Measurements from ENCODE around the gene SLC30A9.

SLC30A9 gene

GRCh38 chr4:42008011-42008786 is 17.9 kb downstream of the SLC30A9 start:
- no peak for DNase-seq

GRCh38 chr4:42015438-42015837 is 25.1 kb downstream of the SLC30A9 start:
- DNase-seq: no peak

DNA sequence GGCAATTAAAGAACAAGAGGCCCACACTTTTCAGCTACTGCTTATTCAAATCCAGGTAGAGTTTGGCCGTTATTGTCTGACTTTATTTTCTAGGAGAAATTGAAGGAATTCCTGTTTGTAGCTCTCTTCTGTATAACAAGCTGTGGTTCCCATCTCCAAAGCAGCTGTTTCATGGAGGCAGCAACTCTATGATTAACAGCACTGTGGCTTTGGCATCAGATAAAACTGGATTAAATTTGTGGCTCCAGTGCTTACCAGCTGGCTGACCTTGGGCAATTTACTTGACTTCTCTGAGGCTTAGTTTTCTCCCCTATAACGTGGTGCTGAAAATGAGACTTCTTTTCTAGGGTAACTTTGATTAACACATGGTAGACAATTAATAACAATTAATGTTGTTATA is 28.1 kb downstream of the SLC30A9 start:
- no peak for DNase-seq

DNA sequence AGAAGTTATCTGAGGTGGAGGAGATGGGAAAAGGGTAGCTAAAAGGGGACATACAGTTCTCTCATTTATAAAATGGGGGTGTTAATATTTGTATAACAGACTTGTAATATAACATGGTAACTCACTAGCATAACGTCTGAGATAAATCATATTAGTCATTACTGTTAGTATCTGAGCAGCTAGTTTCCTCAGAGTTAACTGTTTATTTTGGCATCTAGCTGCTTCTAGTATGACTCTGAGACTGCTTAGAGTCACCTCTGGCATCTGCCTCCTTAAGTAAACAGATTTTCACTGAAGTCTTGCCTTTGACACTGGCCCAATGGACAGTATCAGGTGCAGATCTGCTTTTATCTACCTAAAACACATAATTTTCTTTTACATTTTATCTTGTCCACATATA is 58.1 kb downstream of the SLC30A9 start:
- DNase-seq: no peak

DNA sequence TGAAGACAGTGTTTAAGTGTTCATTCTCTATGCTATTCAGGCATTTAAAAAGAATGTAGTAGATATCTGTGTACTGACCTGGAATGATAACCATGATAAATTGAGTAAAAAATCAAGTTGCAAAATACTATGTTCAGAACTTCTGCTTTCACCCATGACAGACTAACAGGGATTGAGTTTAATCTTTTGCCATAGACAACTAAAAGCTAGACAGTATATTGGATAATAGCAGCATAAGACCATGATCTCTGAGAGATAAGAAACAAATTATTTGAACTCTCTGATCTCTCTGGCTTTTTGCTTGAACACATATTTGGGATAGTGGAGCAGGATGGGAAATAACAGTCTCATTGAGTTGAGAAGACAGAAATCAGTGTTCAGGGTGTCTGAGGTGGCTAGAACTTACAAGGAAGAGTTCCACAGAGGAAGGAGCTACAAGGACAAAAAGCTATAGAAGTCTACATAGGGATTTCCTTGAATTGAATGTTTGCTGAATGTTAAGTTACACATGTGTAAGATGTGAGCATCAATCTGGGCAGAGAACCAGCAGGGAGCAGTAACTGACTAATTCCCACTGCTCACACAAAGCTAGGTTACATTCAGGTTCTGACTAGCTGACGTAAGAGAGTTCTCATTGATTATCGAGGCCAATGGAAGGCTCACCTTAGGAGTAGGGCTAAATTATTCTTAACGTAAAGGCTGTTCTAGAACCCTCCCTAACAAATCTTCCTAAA is 60.4 kb downstream of the SLC30A9 start:
- no peak for DNase-seq

DNA sequence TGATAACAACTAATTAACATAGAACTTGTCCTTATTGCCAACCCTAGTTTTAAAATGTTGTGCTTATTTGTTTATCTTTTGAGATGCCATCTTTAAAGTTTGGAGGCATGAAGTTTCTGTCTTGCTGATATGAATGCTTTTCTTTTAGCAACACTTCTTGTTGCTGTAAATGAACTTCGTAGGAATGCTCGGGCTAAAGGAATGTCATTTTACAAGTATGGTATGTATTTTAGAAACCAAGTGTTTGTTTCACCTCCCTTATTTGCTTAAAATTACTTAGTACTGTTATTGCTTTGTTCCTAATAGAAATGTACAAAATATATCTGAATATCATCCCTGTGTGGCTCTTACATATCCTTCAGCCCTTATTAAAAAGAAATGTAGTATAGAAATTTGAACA is 76.1 kb downstream of the SLC30A9 start:
- DNase-seq: no peak

GRCh38 chr4:42067264-42067663 is 76.9 kb downstream of the SLC30A9 start:
- DNase-seq: no peak

DNA sequence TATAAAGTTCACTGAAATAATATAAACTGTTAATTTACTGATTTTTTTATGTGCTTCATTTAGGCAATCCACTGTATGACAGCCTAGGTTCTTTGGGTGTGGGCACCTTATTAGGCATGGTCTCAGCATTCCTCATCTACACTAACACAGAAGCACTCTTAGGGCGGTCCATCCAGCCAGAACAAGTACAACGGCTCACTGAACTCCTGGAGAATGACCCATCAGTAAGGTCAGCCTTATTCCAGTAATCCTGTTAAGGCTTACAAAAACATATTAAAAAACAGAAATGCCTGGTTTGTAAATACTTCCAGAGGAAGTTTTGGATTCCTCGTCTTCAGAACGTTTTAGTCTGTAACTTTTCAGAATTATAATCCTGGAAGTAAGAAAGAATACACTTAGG is 80.1 kb downstream of the SLC30A9 start:
- no peak for DNase-seq

- DNase-seq: no peak
Observed at GRCh38 chr4:42074294-42074693, 84.0 kb downstream of the SLC30A9 start.

GRCh38 chr4:42078184-42078801 is 88.0 kb downstream of the SLC30A9 start:
- DNase-seq: no peak

- no peak for DNase-seq
Observed at GRCh38 chr4:42080306-42080705, 90.0 kb downstream of the SLC30A9 start.

DNA sequence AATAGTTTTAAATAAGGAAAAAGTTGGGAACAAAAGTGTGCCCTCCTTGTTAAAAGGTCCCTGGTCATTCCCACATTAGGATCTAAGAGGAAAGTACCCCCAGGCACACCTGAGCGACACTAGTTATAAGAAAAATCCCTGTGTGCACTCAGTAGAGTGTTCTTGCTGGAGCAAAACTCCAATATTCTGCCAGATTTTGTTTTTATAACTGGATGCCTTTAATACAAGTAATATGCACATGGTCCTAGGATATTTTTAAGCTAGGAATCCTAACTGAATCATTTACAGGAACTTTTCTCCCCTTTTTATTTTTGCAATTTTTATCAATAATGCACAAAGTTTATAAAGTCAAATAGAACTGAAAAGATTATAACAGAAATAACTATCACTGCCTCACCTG is 93.5 kb downstream of the SLC30A9 start:
- no peak for DNase-seq

DNA sequence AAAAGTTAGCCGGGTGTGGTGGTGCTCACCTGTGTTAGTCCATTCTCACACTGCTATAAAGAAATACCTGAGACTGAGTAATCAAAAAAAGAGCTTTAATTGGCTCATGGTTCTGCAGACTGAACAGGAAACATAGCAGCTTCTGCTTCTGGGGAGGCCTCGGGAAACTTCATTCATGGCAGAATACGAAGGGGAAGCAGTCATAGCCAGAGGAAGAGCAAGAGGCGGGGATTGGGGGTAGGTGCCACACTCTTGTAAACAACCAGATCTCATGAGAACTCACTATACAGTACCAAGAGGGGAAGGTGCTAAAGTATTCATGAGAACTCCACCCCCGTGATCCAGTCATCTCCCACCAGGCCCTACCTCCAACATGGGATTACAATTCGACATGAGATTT is 98.1 kb downstream of the SLC30A9 start:
- DNase-seq: no peak

GRCh38 chr4:42101446-42101975 is 111.2 kb downstream of the SLC30A9 start:
- DNase-seq: no peak

DNA sequence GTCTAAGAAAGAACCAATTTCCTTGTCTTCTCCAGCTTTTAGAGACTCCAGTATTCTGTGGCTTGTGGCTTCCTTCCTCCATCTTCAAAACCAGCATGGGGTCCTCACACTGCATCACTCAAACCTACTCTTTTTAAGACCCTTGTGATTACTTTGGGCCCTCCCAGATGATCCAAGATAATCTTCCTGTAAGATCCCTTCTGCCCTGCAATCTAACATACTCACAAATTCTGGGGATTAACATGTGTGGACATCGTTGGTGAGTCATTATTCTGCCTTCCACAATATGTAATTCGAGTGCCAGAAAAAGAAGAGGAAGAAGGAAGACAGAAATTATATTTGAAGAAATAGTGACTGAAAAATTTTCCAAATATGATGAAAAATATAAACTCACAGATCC is 114.2 kb downstream of the SLC30A9 start:
- DNase-seq: no peak

DNA sequence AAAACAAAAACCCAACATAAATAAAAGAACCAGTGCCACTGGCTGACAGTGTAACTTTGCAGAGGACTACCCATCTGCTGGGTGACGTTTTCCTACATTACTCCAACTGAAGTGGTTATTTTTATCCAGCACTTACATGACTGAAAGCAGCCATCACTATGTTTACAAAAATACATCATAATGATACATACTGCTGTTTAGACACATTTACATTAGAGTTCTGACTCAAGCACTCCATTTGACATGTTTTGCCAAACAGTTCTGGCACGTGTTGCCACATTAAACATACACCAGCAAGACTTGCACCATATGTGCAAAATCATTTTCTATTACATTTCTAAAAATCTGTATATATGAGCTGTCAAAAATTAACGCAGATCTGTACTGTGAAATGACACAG is 122.5 kb downstream of the SLC30A9 start:
- DNase-seq: no peak

- DNase-seq: no peak
Observed at GRCh38 chr4:42119886-42120285, 129.6 kb downstream of the SLC30A9 start.

GRCh38 chr4:42122237-42122636 is 131.9 kb downstream of the SLC30A9 start:
- no peak for DNase-seq

- DNase-seq: no peak
Observed at GRCh38 chr4:42123071-42123644, 132.8 kb downstream of the SLC30A9 start.

DNA sequence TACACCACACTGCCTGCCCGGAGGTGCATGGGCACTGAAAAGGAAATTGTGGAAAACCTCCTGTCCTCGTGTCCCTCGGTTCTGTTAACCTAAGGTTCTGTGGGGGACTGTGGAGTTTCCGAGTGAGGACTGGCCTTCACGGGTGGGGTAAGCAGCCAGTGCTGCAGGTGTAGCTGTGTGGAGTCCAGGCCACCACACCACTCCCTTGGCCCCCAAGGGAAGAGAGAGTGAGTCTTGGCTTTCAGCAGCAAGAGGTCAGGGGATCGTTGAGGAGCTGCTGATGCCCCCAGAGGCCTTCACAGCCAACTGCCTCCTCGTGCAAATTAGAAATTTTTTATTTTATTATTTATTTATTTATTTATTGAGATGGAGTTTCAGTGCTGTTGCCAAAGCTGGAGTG is 141.8 kb downstream of the SLC30A9 start:
- DNase-seq: no peak

- no peak for DNase-seq
Observed at GRCh38 chr4:42133006-42133405, 142.7 kb downstream of the SLC30A9 start.

DNA sequence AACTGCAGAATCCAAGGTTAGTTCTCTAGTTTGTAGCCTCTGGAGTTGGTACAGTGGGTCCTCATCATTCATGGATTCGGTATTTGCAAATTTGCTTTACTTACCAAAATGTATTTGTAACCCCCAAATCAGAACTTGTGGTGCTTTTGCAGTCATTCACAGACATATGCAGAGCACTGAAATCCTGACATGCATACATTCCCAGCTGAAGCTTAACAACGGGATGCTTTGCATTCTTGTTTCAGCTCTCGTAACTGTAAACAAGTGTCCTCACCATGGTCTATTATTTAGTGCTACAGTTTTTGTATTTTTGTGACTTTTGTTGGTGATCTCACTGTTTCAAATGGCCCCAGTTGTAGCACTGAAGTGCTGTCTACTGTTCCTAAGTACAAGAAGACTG is 146.0 kb downstream of the SLC30A9 start:
- no peak for DNase-seq

Data from NCI-H146 (cell line).